ENCODE data around the gene GALNT13.

The GALNT13 gene

DNA sequence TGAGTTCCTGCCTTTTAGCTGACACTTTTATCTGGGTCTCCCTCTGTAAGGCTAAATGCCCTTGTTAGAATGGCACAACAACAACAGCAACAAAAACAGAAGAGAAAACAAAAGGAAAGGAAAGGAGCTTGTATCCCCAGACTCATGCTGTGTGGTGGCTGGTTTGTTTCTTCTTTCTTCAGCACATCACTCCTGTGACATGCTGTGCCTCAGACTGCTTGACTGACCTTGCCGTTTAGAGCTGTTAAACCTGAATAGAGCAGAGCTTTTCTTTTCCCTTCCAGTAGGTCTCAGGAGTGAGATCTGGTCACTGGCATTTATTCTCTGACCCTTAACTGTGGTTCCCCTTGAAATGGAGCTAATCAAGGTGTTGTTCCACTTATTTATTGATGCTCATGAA is 18.9 kb downstream of the GALNT13 start:
- no peak for DNase-seq (ENCODE audit: low read depth)
- TF ChIP-seq, protein P1, sequence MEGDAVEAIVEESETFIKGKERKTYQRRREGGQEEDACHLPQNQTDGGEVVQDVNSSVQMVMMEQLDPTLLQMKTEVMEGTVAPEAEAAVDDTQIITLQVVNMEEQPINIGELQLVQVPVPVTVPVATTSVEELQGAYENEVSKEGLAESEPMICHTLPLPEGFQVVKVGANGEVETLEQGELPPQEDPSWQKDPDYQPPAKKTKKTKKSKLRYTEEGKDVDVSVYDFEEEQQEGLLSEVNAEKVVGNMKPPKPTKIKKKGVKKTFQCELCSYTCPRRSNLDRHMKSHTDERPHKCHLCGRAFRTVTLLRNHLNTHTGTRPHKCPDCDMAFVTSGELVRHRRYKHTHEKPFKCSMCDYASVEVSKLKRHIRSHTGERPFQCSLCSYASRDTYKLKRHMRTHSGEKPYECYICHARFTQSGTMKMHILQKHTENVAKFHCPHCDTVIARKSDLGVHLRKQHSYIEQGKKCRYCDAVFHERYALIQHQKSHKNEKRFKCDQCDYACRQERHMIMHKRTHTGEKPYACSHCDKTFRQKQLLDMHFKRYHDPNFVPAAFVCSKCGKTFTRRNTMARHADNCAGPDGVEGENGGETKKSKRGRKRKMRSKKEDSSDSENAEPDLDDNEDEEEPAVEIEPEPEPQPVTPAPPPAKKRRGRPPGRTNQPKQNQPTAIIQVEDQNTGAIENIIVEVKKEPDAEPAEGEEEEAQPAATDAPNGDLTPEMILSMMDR (conservative IDR thresholded peaks at IDR 0.05; ENCODE audit: low read depth, low read length), result no peak
- no peak overlapping the region for H3K4me3 ChIP-seq (ENCODE audit: low read length)

DNA sequence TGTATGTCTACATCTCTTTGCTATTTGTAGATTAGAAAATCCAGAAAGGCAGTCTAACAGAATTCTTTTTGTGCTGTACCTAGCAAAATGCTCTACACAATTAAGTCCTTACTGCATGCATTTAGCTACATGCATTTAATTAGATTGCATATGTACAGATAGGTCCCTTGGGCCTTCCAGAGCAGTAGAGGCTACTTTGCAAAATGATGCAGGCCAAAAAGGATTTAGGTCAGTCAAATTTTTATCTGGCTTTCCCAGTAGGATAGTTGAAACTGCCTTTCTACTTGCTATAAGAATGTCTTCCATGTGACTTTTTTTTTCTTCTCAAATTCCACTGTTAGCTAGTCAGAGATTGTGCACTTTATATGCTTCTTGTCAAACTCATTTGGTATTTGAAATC is 19.3 kb downstream of the GALNT13 start:
- DNase-seq (ENCODE audit: low read depth), result peak; percentile 46
- no peak overlapping the region for H3K4me3 ChIP-seq (ENCODE audit: low read length)
- TF ChIP-seq, protein P1 (conservative IDR thresholded peaks at IDR 0.05; ENCODE audit: low read depth, low read length), result no peak

DNA sequence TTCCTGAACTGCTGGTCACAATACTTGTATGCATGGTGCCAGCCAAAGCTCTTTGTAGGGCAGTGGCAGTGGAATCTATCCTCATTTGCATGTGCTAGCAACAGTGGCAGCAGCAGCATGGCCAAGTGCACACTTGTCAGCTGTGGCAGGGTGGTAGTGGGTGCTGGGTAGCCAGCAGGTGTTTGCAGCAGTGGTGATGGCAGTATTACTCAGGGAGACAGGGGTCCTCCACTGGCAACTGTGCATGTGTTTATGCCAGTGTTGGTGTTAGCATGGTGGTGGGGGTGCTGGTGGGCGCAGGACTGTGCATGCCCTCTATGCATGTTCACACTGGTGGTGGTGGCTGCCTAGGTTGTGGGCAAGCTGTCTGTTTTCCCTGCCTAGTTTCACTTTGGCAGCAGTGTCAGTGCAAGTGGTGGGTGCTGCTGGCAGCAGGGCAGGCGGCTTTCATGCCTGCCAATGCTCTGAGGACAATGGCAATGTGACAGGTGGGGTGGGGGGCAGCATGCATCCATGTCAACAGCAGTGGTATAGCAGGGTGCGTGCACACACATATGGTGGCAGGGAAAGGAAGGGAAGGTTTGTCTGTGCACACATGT is 41.2 kb downstream of the GALNT13 start:
- H3K4me3 ChIP-seq (ENCODE audit: low read length), result no peak overlapping the region
- TF ChIP-seq, protein P1 (conservative IDR thresholded peaks at IDR 0.05; ENCODE audit: low read depth, low read length), result no peak
- DNase-seq (ENCODE audit: low read depth), result no peak

DNA sequence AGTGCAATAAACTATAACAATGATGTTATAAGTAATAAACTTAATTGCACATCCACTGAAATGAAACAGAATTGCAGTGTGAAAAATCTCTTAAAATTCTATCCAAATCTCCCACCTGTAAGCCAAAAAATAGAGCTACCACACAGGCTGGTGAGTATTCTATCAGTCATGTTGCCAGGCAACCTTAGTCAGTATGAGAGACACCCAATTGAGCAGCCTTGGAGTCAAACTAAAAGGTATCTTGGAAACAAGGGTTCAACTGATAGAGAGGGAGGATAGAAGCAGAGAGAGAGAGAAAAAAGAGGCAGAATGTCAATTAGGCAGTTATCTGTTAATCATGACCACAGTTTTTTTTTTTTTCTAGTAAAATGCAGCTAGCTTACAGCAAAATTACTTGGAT is 45.8 kb downstream of the GALNT13 start:
- TF ChIP-seq, protein P1 (conservative IDR thresholded peaks at IDR 0.05; ENCODE audit: low read depth, low read length), result no peak
- no peak overlapping the region for H3K4me3 ChIP-seq (ENCODE audit: low read length)

DNA sequence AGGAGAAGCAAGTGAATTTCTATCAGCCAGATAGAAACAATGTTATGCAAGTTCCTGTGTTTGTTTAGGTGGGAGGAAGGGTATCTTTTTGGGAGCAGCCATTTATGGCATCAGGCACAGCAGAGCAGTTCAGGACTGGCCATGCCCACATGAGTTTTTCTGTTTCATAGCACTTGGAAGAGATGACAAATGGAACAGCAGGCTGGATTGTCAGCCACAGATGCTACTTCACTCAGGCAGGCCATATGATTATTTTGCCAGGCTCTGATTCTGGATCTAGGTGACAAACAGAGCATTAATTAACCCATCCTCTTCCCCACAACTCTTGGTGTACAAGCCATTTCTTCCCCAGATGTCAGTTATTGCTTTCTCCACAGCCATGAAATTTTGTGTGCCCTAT is 63.8 kb downstream of the GALNT13 start:
- TF ChIP-seq, protein P1 (conservative IDR thresholded peaks at IDR 0.05; ENCODE audit: low read depth, low read length), result no peak
- DNase-seq (ENCODE audit: low read depth), result no peak
- no peak overlapping the region for H3K4me3 ChIP-seq (ENCODE audit: low read length)

More for the DNA sequence above, 45.8 kb downstream of the GALNT13 start:
- no peak for DNase-seq (ENCODE audit: low read depth)

DNA sequence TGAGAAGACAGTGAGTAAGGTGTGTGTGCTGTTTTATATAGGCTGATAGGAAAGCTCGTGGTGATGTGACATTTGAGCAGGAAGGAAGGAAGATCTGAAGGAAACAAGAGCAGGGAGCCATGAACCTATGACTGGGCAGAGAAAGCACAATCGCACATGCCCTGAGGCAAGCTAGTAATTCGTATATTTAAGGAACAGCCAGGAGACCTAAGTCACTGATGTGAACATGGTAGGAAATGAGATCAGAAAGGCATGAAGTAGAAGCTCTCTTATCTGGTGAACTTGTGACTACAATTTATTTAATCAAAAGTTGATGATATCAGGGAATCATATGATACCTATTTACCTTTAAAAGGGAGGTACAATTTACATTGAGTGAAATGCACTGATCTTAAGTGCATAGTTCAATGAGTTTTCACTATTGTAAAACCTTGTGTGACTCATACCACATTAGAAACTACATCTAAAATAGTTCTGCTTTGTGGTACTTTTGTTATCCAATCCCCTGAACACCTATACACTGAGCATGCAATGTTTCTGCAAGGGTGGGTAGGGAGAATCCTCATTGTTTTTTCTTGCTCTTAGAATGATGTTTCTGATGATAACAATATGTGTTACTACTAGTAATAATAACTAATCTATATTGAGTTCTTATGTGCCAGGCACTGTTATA is 67.5 kb downstream of the GALNT13 start:
- TF ChIP-seq, protein P1 (conservative IDR thresholded peaks at IDR 0.05; ENCODE audit: low read depth, low read length), result no peak
- no peak overlapping the region for H3K4me3 ChIP-seq (ENCODE audit: low read length)
- DNase-seq (ENCODE audit: low read depth), result peak; percentile 19

DNA sequence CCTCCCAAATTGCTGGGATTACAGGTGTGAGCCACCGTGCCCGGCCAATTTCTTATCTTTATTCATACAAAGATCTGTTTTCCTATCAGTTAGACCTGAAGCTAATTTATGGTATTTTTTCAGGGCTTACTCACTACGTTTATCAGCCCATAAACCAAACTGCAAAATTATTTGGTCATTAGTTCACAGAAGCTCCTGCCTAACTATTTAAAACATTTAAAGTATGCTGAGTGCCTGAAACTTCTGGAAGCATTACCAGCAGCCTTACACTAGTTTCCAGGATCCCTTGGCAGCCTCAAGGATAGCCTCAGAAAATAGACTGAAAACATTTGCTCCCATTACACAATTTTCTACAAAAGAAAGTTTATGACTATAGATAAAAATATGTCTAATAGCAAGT is 68.8 kb downstream of the GALNT13 start:
- H3K4me3 ChIP-seq (ENCODE audit: low read length), result no peak overlapping the region
- peak; percentile 79 for DNase-seq (ENCODE audit: low read depth)
- TF ChIP-seq, protein P1 (conservative IDR thresholded peaks at IDR 0.05; ENCODE audit: low read depth, low read length), result no peak
